ENCODE measurements around the gene DRC1.

DRC1 gene

GRCh38 chr2:26495705-26496297, 94.1 kb downstream of the DRC1 start:
- no peak for DNase-seq

- no peak for DNase-seq
These were observed 98.7 kb downstream of the DRC1 start for GRCh38 chr2:26500406-26500805.

- DNase-seq: peak; percentile 78
These were observed 101.6 kb downstream of the DRC1 start for GRCh38 chr2:26503231-26503880.

- no peak for DNase-seq
These were observed 102.3 kb downstream of the DRC1 start for GRCh38 chr2:26504002-26504401.

- no peak for DNase-seq
These were observed 104.6 kb downstream of the DRC1 start for GRCh38 chr2:26506279-26506678.

All from CD4-positive, alpha-beta T cell treated with Interleukin-17A for 1 hour (primary cell).